Measurements from ENCODE around the gene RANBP17.

The RANBP17 gene

DNA sequence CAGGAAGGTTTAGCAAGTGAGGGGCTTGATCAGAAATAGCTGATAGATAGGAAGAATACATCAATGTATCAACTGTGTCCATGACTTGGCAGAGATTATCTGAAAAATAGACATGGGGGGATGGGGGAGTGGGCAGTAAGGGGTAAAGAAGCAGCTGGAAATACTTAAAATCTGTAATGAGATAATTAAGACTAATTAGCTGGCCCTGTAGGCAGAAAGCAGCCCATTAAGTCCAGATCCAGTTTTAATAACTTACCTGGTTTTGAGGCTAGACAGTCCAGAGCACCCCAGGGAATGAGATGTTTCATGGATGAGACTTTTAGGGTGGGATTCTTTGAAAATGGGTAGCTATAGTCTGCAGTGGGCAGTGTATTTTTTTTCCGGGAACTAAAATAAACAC, 330.3 kb downstream of the RANBP17 start:
- no peak for DNase-seq (ENCODE audit: low read depth in 2 of 2)
- no peak overlapping the region for H3K4me3 ChIP-seq (replicated peaks in 1 of 2; ENCODE audit: low read depth in 2 of 2, low read length in 2 of 2)
- TF ChIP-seq CTCF (IDR thresholded peaks at IDR 0.05; ENCODE audit: low read depth, low read length), result no peak

- no peak overlapping the region for H3K4me3 ChIP-seq (replicated peaks in 1 of 2; ENCODE audit: low read depth in 2 of 2, low read length in 2 of 2)
- TF ChIP-seq CTCF (IDR thresholded peaks at IDR 0.05; ENCODE audit: low read depth, low read length), result no peak
- no peak for DNase-seq (ENCODE audit: low read depth in 2 of 2)
Measured at GRCh38 chr5:171201310-171201709, 339.5 kb downstream of the RANBP17 start.

DNA sequence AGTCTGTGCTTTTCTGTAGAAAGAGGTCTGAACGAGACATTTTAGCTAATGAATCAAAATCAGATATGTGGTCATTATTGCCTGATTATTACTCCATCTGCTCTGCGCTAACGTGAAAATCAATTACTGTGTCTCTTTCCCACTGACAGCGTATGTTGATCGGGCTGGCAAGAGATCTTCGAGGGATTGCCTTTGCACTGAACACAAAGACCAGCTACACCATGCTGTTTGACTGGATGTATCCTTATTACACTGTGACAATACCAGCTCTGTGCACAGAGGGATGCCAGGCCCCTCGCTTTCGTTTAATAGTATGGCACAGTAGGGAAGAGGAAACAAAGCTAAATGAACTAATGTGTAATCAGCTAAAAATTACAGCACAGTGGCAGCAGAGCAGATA, 343.6 kb downstream of the RANBP17 start:
- DNase-seq (ENCODE audit: low read depth in 2 of 2), result no peak
- TF ChIP-seq CTCF (IDR thresholded peaks at IDR 0.05; ENCODE audit: low read depth, low read length), result no peak
- H3K4me3 ChIP-seq (replicated peaks in 1 of 2; ENCODE audit: low read depth in 2 of 2, low read length in 2 of 2), result no peak overlapping the region

DNA sequence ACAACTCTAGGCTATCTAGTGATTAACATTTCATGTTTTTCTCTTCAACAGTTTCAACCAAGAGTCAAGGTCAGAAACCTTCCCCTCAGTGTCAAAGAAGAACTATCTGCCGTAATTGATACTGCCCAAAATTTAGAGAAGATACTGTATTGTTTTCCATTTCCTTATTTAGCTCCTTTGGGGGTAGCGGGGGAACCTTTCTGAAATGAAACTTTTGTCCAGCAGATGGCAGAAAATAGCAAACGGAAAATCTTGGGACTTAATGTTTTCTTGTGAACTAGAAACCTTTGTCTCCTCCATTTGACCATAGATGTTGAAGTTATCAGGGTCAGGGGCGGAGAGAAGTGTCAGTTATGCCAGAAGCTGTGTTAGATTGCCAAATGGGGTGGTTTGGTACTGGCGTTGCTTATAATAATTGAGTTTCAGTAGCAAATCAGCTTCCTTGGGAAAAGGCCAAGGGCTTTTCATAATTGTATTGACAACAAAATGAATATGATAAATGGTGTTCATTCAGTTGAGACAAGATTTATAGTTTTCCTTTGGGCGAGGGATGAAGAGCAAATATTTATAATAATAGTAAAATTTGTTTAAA, 345.5 kb downstream of the RANBP17 start:
- TF ChIP-seq CTCF (IDR thresholded peaks at IDR 0.05; ENCODE audit: low read depth, low read length), result peak; percentile 58
- DNase-seq (ENCODE audit: low read depth in 2 of 2), result peak; percentile 67 to 75
- H3K4me3 ChIP-seq (replicated peaks in 1 of 2; ENCODE audit: low read depth in 2 of 2, low read length in 2 of 2), result no peak overlapping the region

- DNase-seq (ENCODE audit: low read depth in 2 of 2), result no peak
- H3K4me3 ChIP-seq (replicated peaks in 1 of 2; ENCODE audit: low read depth in 2 of 2, low read length in 2 of 2), result no peak overlapping the region
Measured at GRCh38 chr5:171221916-171222315, 360.1 kb downstream of the RANBP17 start.

GRCh38 chr5:171223927-171224326, 362.1 kb downstream of the RANBP17 start:
- DNase-seq (ENCODE audit: low read depth in 2 of 2), result no peak
- no peak for TF ChIP-seq CTCF (IDR thresholded peaks at IDR 0.05; ENCODE audit: low read depth, low read length)

More at GRCh38 chr5:171221916-171222315, 360.1 kb downstream of the RANBP17 start:
- TF ChIP-seq CTCF (IDR thresholded peaks at IDR 0.05; ENCODE audit: low read depth, low read length), result no peak

More at GRCh38 chr5:171223927-171224326, 362.1 kb downstream of the RANBP17 start:
- no peak overlapping the region for H3K4me3 ChIP-seq (replicated peaks in 1 of 2; ENCODE audit: low read depth in 2 of 2, low read length in 2 of 2)

Measured in cardiac fibroblast (primary cell).